ENCODE measurements around the gene ANKRD13A. TPM values are rescaled to one million over a fixed set of nuclear protein-coding genes. Genes with fewer than 3 reads are reported as not detected.

ANKRD13A gene
- total RNA-seq, 1 donor from 2014 or later, result 38.0 TPM

DNA sequence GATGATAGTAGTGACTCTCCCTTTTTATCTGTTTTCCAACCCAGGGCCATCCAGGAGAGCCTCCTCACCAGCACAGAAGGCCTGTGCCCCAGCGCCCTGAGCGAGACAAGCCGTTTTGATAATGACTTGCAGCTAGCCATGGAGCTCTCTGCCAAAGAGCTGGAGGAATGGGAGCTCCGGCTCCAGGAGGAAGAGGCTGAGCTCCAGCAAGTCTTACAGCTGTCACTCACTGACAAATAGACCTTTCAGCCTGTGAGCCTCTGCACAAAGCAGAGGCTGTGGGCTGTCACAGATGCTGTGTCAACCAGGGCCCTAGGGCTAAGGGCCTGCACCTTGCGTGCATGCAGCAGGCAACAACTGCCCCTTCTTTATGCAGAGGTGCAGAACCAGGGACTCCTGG is 38.1 kb downstream of the ANKRD13A start:
- H3K27me3 Mint-ChIP-seq, result no peaks in the 10 kb centered on the region

DNA sequence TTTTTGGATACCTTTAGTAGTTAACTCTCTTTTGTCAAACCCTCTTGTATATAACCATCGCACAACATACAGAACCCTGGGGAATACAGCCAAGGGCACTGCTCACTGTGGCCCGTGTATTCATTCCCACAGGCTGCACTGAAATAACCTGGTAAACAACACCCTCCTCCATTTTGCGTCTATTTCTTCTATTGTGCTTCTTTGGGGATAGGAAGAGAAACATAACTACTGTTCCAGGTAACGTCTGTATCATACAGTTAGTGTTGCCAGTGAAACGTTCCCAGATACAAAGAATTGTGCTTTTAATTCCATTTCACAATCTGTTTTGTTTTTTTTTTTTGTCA is 39.5 kb downstream of the ANKRD13A start:
- no peak for DNase-seq (ENCODE audit: low spot score, unreplicated experiment)
- peak overlapping the region; percentile 99 for H3K27ac Mint-ChIP-seq
- peak overlapping the region; percentile 33 for H3K4me3 Mint-ChIP-seq (ENCODE audit: low read depth)
- TF ChIP-seq, protein P1, sequence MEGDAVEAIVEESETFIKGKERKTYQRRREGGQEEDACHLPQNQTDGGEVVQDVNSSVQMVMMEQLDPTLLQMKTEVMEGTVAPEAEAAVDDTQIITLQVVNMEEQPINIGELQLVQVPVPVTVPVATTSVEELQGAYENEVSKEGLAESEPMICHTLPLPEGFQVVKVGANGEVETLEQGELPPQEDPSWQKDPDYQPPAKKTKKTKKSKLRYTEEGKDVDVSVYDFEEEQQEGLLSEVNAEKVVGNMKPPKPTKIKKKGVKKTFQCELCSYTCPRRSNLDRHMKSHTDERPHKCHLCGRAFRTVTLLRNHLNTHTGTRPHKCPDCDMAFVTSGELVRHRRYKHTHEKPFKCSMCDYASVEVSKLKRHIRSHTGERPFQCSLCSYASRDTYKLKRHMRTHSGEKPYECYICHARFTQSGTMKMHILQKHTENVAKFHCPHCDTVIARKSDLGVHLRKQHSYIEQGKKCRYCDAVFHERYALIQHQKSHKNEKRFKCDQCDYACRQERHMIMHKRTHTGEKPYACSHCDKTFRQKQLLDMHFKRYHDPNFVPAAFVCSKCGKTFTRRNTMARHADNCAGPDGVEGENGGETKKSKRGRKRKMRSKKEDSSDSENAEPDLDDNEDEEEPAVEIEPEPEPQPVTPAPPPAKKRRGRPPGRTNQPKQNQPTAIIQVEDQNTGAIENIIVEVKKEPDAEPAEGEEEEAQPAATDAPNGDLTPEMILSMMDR (IDR thresholded peaks at IDR 0.05; ENCODE audit: unreplicated experiment), result no peak
- peaks cover 22% of the 10 kb centered on the region for H3K36me3 Mint-ChIP-seq (ENCODE audit: insufficient read depth)
- no peaks in the 10 kb centered on the region for H3K27me3 Mint-ChIP-seq
- H3K9me3 Mint-ChIP-seq (ENCODE audit: low read depth), result no peaks in the 10 kb centered on the region
- H3K4me1 Mint-ChIP-seq (ENCODE audit: low read depth), result peaks cover 25% of the 10 kb centered on the region

More for the DNA sequence above, 38.1 kb downstream of the ANKRD13A start:
- Mint-ChIP-seq H3K9me3 (ENCODE audit: low read depth) (no peaks in the 10 kb centered on the region), H3K4me3 (ENCODE audit: low read depth) (no peak overlapping the region), H3K27ac (no peak overlapping the region), H3K4me1 (ENCODE audit: low read depth) (peaks cover 18% of the 10 kb centered on the region), H3K36me3 (ENCODE audit: insufficient read depth) (peaks cover 21% of the 10 kb centered on the region)
- TF ChIP-seq, protein P1 (IDR thresholded peaks at IDR 0.05; ENCODE audit: unreplicated experiment), result no peak
- no peak for DNase-seq (ENCODE audit: low spot score, unreplicated experiment)

DNA sequence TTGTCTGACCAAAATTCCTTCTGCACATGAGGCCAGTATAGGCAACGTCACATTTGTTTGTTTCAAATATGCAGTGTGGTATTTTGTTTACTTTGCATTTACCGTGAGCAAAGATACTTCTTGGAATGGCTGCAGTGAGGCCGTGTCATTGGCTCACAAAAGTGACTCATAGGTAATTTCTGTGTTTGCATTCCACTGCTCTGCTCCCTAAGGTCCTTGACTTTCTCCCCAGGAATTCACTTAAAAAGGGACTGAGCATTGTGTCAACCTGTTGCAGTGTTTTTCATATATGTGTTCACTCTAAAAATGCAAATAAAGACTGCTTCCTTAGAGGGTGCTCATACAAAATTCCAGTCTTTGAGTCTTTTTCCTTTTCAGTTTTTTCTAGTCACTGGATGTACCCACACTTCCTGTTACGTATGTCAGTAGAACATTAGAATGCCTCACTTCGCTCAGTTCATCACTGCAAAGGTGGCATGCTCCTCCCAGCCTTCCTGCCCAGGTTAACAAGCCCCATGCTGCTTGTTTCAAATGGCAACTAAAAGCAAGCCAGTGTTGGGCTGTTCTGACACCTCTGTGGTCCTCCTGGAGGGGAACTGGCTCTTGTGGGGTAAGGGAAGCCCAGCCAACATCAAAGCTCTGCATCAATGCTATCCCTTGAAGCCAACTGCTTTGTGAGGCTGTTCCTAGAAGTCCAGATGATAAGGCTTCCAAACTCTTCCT is 40.0 kb downstream of the ANKRD13A start:
- no peaks in the 10 kb centered on the region for H3K27me3 Mint-ChIP-seq
- peak overlapping the region; percentile 99 for H3K27ac Mint-ChIP-seq
- peak overlapping the region; percentile 33 for H3K4me3 Mint-ChIP-seq (ENCODE audit: low read depth)
- DNase-seq (ENCODE audit: low spot score, unreplicated experiment), result no peak
- TF ChIP-seq, protein P1 (IDR thresholded peaks at IDR 0.05; ENCODE audit: unreplicated experiment), result no peak
- peaks cover 21% of the 10 kb centered on the region for H3K36me3 Mint-ChIP-seq (ENCODE audit: insufficient read depth)
- peaks cover 25% of the 10 kb centered on the region for H3K4me1 Mint-ChIP-seq (ENCODE audit: low read depth)
- no peaks in the 10 kb centered on the region for H3K9me3 Mint-ChIP-seq (ENCODE audit: low read depth)

DNA sequence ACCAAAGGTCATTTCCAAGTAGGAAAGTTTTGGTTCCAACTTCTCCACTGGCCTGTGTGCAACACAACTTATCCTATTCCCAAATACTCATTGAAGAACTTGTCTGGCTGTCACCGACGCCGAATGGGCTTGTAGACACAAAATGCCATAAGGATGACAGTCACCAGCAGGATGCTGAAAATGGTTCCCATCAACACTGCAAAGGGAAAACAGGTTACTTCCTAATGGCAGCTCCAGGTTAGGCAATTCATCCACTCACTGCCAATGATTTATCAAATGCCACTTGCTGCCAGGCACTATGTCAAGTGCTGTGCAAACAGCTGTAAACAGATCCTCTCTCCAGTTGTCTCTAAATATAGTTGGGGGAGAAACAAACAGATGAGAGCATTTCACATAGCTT is 43.0 kb downstream of the ANKRD13A start:
- DNase-seq (ENCODE audit: low spot score, unreplicated experiment), result no peak
- no peaks in the 10 kb centered on the region for H3K27me3 Mint-ChIP-seq
- H3K27ac Mint-ChIP-seq, result peak overlapping the region; percentile 96
- peaks cover 28% of the 10 kb centered on the region for H3K4me1 Mint-ChIP-seq (ENCODE audit: low read depth)
- H3K9me3 Mint-ChIP-seq (ENCODE audit: low read depth), result no peaks in the 10 kb centered on the region
- TF ChIP-seq, protein P1 (IDR thresholded peaks at IDR 0.05; ENCODE audit: unreplicated experiment), result no peak
- H3K4me3 Mint-ChIP-seq (ENCODE audit: low read depth), result no peak overlapping the region
- peaks cover 16% of the 10 kb centered on the region for H3K36me3 Mint-ChIP-seq (ENCODE audit: insufficient read depth)

DNA sequence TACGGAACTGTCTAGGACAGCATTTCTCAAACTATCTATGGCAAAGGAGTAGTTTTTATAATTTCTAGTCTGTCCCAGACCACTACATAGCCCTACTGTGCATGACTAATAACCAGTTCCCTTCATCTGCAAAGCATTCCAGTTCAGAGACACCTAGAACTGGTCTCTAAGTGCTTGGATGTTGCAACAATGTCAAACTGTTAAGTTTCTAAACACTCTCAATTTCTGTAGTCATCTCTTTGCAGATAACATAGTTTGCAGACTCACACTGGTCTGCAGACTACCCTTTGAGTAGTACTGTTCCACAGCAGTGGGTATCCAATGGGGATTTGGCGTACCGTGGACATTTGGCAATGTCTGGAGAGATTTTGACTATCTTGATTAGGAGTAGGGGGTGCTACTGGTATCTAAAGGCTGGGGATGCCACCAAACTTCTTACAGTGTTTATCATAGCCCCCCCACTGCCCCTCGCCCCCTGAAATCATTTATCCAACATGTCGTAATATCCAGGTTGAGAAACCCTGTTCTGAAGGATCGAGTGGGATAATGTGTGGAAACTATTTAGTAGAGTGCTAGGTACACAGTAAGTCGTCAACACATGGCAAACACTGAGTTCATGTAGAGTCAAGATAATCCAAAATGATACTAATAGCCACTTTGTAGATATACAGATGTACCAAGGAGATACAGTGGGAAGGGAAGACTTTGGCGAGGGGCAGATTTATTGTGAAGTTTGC is 47.4 kb downstream of the ANKRD13A start:
- Mint-ChIP-seq H3K4me3 (ENCODE audit: low read depth) (peak overlapping the region; percentile 81), H3K27me3 (no peaks in the 10 kb centered on the region), H3K9me3 (ENCODE audit: low read depth) (no peaks in the 10 kb centered on the region), H3K4me1 (ENCODE audit: low read depth) (peaks cover 25% of the 10 kb centered on the region), H3K27ac (no peak overlapping the region), H3K36me3 (ENCODE audit: insufficient read depth) (peaks cover 10% of the 10 kb centered on the region)
- no peak for DNase-seq (ENCODE audit: low spot score, unreplicated experiment)
- TF ChIP-seq, protein P1 (IDR thresholded peaks at IDR 0.05; ENCODE audit: unreplicated experiment), result no peak
